ENCODE data around the gene LEMD2.

The LEMD2 gene

GRCh38 chr6:33792981-33793380, 4.1 kb upstream of the LEMD2 start:
- DNase-seq, result no peak

DNA sequence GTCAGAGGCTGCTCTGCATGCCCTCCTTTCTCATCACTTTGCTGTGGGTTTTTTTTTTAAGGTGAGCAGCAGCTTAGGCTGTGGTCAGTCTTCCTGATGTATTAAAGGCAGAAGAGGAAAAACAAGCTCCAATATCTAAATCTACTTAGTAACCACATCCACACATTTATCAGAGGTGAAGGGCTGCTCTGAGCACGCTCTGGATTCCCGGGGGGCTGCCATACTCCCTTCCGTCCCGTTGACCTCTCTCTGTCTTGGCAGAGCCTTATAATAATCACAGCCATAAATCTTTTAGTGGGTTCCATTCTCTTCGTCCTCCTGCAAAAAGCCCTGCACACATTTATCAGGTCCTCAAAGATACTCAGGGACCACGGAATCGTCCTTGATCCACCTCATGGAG, 2.7 kb upstream of the LEMD2 start:
- DNase-seq, result no peak

- no peak for DNase-seq
Observed at GRCh38 chr6:33790910-33791309, 2.0 kb upstream of the LEMD2 start.

DNA sequence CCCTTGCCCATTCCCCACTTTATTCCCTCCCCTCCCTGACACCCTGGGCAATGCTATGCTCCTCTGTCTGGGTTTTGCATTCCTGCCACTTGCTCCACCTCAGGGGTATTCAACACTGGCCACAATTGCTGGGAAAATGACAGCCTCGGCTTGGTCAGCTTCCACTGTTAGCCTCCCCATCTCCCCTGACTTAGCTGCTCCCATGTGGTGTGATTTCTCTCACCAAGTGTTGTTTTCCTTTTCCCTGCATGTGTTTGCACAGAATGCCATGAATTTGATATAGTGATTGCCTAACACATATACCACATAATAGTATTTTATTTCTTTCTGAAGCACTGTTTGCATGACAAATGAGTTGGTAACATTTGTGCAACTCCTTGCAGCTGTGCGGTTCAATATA, 1.4 kb upstream of the LEMD2 start:
- peak; percentile 53 for DNase-seq

- no peak for DNase-seq
Observed at GRCh38 chr6:33789550-33789895, 593 bp upstream of the LEMD2 start.

DNA sequence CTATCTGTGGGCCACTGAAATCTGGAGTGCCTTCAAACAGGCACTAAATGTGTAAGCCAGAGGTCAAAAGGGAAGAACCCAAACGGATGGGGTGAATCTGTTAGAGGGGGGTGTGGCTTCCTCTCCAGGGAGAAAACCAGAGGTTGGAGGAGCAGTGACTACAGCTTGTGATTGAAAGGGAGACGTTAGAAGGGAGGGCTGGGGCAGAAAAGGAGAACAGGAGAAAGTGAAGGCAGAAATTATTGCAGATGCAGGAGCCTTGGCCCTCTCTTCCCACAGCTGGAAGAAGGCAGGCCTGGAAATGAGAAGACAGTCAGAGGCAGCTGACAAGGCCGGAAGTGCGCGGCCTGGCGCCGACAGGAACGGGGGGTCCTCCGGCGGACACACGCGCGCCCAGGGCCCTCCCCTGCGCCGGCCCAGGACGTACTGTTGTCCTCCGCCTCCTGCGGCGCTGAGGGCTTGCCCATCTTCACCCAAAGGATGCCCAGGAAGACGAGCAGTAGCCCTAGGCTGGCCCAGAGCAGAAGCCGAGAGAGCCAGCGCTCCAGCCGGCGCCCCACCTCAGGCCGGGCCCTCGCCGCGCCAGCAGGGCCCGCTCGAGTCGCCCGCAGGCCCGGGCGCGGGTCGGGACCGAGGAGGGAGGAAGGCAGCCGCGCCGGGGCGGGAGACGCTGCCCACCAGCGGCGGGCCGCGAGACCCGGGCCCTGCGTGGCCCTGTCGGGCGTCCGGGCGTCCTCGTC, 806 bp downstream of the LEMD2 start:
- DNase-seq, result peak; percentile 69

- peak; percentile 52 for DNase-seq
Observed at GRCh38 chr6:33787346-33787953, 1.5 kb downstream of the LEMD2 start.

DNA sequence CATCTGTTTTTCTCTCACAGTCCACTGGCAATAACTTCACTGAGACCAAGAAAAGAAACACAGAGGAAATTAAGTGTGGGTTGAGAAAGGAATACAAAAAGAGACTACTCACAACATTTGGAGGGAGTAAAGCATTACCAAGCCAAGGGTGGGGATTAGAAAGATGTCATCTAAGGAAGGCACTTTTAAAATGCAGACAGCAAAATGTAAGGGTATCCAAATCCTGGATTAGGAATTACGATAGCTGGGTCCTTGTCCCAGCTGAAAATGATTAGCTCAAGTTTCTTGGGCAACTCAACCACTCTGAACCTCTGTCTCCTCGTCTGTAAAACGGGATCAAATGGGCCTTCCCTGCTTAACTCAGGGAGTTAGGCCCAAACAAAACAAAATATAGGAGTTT, 2.2 kb downstream of the LEMD2 start:
- DNase-seq, result no peak

DNA sequence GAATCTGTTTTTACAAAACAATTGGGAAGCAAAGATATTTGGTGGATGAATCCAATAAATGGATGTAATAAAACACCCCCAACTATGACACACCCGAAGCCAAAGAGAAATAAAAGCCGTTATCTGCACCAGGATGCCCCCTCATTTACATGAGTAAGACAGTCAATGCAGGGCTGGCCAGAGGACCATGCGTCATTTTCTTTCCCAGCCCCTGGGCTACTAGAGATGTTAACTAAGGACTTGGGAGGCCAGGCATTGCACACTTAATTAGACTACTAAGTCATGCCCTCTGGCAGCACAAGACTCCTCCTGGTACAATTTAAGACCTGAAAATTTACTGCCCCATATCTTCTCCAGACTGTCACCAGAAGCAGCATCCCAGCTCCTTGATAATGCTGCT, 3.2 kb downstream of the LEMD2 start:
- DNase-seq, result no peak

DNA sequence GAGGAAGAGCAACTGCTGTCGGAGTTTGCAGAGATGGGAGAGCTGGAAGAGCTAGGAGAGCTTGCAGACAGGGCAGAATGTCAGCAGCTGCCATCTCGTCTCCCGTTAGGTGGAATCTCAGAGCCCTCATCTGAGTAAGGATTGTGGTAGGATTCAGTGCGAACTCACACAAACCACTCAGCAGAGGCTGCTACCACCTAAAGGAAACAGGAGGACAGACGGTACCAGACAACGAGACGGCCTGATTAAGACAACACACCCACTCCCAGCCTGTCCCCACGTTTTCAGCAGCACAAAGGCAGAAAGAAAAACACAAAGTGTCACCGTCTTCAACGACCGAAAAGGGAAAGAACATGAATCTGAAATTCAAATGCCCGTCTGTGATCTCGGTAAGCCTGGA, 4.1 kb downstream of the LEMD2 start:
- no peak for DNase-seq

DNA sequence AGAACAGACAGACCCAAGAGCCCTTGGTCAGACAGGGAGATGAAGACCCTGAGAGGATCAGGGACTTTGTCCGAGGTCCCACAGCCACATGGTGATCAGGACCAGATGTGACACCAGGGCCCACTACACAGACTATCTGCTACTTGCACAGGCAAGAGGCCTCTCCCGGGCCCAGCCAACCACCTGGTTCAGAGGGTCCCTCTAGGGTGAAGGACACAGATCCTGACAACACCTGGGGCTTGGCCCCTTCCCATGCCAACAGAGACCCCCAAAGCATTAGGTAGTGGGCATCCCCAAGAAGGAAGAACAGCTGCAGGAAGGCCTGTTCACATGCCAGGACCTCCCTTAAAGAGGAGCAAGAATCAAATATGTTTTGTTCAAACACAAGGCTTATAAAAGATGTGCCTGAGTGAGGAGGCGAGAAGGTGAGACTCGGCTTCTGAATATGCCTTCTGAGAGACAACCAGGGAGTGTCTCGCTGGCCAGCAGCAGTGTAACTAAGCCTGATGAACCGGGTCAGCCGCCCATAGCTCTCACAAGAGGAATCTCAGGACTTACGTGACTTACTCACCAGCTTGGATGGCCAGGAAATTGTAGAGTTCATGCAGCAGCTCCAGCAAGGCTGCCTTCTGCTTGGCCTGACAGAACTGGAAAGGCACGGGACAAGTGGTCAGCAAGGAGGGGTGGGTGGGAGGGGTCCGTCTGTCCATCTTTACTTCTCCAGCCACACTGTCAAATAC, 5.0 kb downstream of the LEMD2 start:
- no peak for DNase-seq

- no peak for DNase-seq
Observed at GRCh38 chr6:33782561-33782960, 6.4 kb downstream of the LEMD2 start.

GRCh38 chr6:33781131-33781975, 7.6 kb downstream of the LEMD2 start:
- DNase-seq, result peak; percentile 65

- DNase-seq, result no peak
Observed at GRCh38 chr6:33779895-33780294, 9.0 kb downstream of the LEMD2 start.

GRCh38 chr6:33779290-33779689, 9.6 kb downstream of the LEMD2 start:
- no peak for DNase-seq

DNA sequence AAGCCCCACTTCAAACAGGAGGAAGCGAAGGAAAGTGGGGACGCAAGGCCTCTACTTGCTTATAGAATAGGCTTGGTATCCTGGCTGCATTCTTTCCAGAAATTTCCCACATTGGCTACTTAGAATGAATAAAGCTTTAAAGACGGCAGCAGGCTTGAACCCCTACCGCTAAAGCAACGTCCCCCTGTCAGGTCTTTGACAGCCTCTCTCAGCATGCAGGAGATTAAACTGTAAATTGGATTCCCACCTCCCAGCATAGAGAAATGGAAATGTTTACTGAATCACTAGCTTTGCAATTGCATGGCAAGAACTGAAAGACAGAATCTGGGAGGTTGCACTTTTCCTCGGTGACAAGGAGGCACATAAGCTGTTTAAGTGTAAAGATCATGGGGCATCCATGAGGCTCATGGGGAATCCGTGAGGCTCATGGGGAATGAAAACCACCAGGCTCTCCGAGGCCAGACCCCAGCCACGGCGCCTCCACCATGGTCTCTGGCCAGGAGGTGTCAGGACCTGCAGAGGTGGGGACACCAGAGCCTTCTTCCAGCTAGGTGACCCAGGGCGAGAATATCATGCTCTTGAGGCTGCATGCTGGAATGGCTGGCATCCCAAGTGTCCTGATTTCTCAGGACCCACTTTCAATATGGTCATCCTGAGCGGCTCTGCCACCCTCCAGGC, 10.3 kb downstream of the LEMD2 start:
- DNase-seq, result no peak

- no peak for DNase-seq
Observed at GRCh38 chr6:33777398-33778388, 11.2 kb downstream of the LEMD2 start.

DNA sequence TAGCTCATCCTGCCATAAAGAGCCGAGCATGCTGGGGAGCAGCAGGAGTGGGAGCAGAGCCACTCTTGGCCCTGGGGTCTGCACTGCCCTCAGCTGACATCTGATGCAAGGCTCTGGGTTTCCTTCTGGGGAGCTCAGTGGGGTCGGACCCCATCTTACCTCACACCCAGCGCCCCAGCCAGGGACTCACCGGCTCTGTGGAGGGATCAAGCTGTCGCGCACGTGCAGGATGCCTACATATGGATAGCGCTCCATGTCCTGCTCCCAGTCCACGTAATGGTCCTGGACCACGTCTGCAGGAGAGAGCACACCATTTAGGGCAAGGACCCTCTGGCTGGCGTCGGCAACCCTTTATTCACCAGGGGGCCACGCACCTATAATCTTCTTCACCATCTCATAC, 12.2 kb downstream of the LEMD2 start:
- DNase-seq, result no peak

- no peak for DNase-seq
Observed at GRCh38 chr6:33776186-33776585, 12.7 kb downstream of the LEMD2 start.

GRCh38 chr6:33774774-33775173, 14.2 kb downstream of the LEMD2 start:
- no peak for DNase-seq

DNA sequence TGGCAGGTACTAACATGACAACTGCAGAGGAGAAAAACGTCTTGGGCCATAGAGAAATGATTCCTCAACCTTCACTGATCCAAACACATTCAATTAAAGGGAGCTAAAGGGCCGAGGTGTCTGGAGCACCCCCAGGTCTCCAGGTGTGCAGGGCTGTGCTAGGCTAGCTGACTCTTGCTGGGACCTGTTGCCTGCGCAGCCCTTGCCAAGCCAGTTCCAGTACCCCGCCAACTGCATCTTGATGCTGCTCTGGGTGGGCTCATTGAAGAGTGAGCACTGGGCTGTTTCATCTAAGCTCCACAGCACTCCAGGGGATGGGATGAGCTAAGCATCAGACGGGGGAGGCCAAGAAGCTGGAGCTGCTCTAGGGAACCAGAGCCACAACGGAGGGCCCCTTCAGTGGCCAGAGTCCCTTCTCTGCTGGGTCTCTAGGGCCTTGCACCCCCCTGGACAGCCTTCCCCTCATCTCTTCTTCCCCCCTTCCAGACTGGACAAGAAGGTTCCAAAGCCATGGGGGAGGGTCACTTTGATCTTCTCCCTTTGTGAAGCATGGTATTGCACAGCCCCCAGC, 15.9 kb downstream of the LEMD2 start:
- DNase-seq, result no peak
